ENCODE results near the gene MTA2.
"Not testable (repeated sequence)": the region's sequence is repeated elsewhere in the genome, so short reads cannot be mapped to it uniquely, and the experiment has no call there.

Gene MTA2

GRCh38 chr11:62601372-62602140, at the start of gene MTA2:
Gene MTA2 (minus strand): TSS chr11:62601865. CDS start chr11:62601450, 415 bp downstream.
- in situ Hi-C loops (cut with MboI; ENCODE audit: low sequenced_read_pairs): no loop called here

GRCh38 chr11:62650283-62650682, 48.6 kb upstream of the MTA2 start:
- in situ Hi-C loops (cut with MboI; ENCODE audit: low sequenced_read_pairs): not testable (repeated sequence)

GRCh38 chr11:62649486-62649885, 47.8 kb upstream of the MTA2 start:
- in situ Hi-C loops (cut with MboI; ENCODE audit: low sequenced_read_pairs): no loop called here

GRCh38 chr11:62648967-62649364, 47.3 kb upstream of the MTA2 start:
- in situ Hi-C loops (cut with MboI; ENCODE audit: low sequenced_read_pairs): no loop called here

GRCh38 chr11:62648185-62648966, 46.7 kb upstream of the MTA2 start:
- in situ Hi-C loops (cut with MboI; ENCODE audit: low sequenced_read_pairs): no loop called here

GRCh38 chr11:62647609-62648005, 45.9 kb upstream of the MTA2 start:
- in situ Hi-C loops (cut with MboI; ENCODE audit: low sequenced_read_pairs): no loop called here

- in situ Hi-C loops (cut with MboI; ENCODE audit: low sequenced_read_pairs): no loop called here
These were observed 45.4 kb upstream of the MTA2 start for GRCh38 chr11:62646825-62647608.

GRCh38 chr11:62645946-62646824, 44.5 kb upstream of the MTA2 start, which contains the start of gene GANAB:
Gene GANAB (minus strand): TSS chr11:62646613. CDS start chr11:62646599, 14 bp downstream.
- in situ Hi-C loops (cut with MboI; ENCODE audit: low sequenced_read_pairs): no loop called here

- in situ Hi-C loops (cut with MboI; ENCODE audit: low sequenced_read_pairs): no loop called here
These were observed 43.9 kb upstream of the MTA2 start for GRCh38 chr11:62645671-62645945.

GRCh38 chr11:62644220-62644619, 42.6 kb upstream of the MTA2 start:
- in situ Hi-C loops (cut with MboI; ENCODE audit: low sequenced_read_pairs): no loop called here

- in situ Hi-C loops (cut with MboI; ENCODE audit: low sequenced_read_pairs): no loop called here
These were observed 30.8 kb upstream of the MTA2 start for GRCh38 chr11:62632492-62632891.

GRCh38 chr11:62627713-62628112, 26.0 kb upstream of the MTA2 start:
- in situ Hi-C loops (cut with MboI; ENCODE audit: low sequenced_read_pairs): no loop called here

GRCh38 chr11:62622476-62623089, 20.9 kb upstream of the MTA2 start:
- in situ Hi-C loops (cut with MboI; ENCODE audit: low sequenced_read_pairs): no loop called here

GRCh38 chr11:62621567-62622470, 20.2 kb upstream of the MTA2 start, which contains the start of gene B3GAT3:
Gene B3GAT3 (minus strand): TSS chr11:62621986. CDS start chr11:62621947, 39 bp downstream.
- in situ Hi-C loops (cut with MboI; ENCODE audit: low sequenced_read_pairs): no loop called here

- in situ Hi-C loops (cut with MboI; ENCODE audit: low sequenced_read_pairs): no loop called here
These were observed 19.4 kb upstream of the MTA2 start for GRCh38 chr11:62621027-62621566.

GRCh38 chr11:62616957-62617356, 15.3 kb upstream of the MTA2 start:
- in situ Hi-C loops (cut with MboI; ENCODE audit: low sequenced_read_pairs): not testable (repeated sequence)

GRCh38 chr11:62615521-62615920, 13.9 kb upstream of the MTA2 start:
- in situ Hi-C loops (cut with MboI; ENCODE audit: low sequenced_read_pairs): no loop called here

GRCh38 chr11:62614275-62614674, 12.6 kb upstream of the MTA2 start:
- in situ Hi-C loops (cut with MboI; ENCODE audit: low sequenced_read_pairs): no loop called here

Data from hTERT RPE-1 (cell line).